Stomach (tissue), 19 donors: ENCODE measurements around the gene PRKCI. TPM values are rescaled to one million over a fixed set of nuclear protein-coding genes. Genes with fewer than 3 reads are reported as not detected.

ENCODE experiments used
- DNase-seq, 2 donors: peaks; one replicate each; pipeline versions ENCODE4 v3.0.0 to v3.0.0-alpha.2; 2013 to 2019
- H3K27ac ChIP-seq, 5 donors: fragments of 200-600 bp in 4 of 5; sonication (generic) in 4 of 5; one replicate each; pipeline ENCODE4 v1.5.1; 2013 to 2019; ENCODE audit warnings: mild to moderate bottlenecking in 1 of 5, moderate library complexity in 1 of 5
- H3K27me3 ChIP-seq, 3 donors: fragments of 200-600 bp; sonication (generic); one replicate each; pipeline ENCODE4 v1.5.1; 2017 to 2019; ENCODE audit warnings: mixed run types in 1 of 3
- H3K36me3 ChIP-seq, 4 donors: fragments of 200-600 bp; sonication (generic); 1 replicate in 3 of 4; 2 replicates in 1 of 4; pipeline ENCODE4 v1.5.1; 2016 to 2019
- H3K4me1 ChIP-seq, 4 donors: fragments of 200-600 bp; sonication (generic); one replicate each; pipeline ENCODE4 v1.5.1; 2016 to 2019
- H3K4me3 ChIP-seq, 4 donors: fragments of 200-600 bp; sonication (generic) in 3 of 4; one replicate each; pipeline ENCODE4 v1.5.1; 2016 to 2019; ENCODE audit warnings: mild to moderate bottlenecking in 1 of 4
- H3K9me3 ChIP-seq, 4 donors: fragments of 200-600 bp; sonication (generic); one replicate each; pipeline ENCODE4 v1.5.1; 2016 to 2019
- CTCF ChIP-seq, 7 experiments: fragments of 450-650 bp in 4 of 7; fragments of 200-600 bp in 3 of 7; sonication (generic) in 3 of 7; IDR thresholded peaks; one replicate each; pipeline ENCODE4 v1.5.1; 2016 to 2019; ENCODE audit warnings: antibody characterized with exemption in 7 of 7, control low read depth in 2 of 7, mild to moderate bottlenecking in 1 of 7
- EP300 ChIP-seq: sonication (generic); formaldehyde crosslinking; IDR thresholded peaks from one replicate; pipeline ENCODE4 v1.6.1; 2017; ENCODE audit warnings: antibody characterized with exemption
- POLR2A ChIP-seq, 4 donors: fragments of 450-650 bp; IDR thresholded peaks; one replicate each; pipeline ENCODE4 v1.6.1; 2016; ENCODE audit warnings: antibody characterized with exemption in 4 of 4, control low read depth in 2 of 4, mild to moderate bottlenecking in 1 of 4, moderate library complexity in 1 of 4
- POLR2AphosphoS5 ChIP-seq, 3 donors: sonication (generic); formaldehyde crosslinking; IDR thresholded peaks; one replicate each; pipeline ENCODE4 v1.6.1; 2016; ENCODE audit warnings: antibody characterized with exemption in 3 of 3
- WGBS, 5 donors: extraction: QIAGEN DNeasy Blood & Tissue Kit in 3 of 5; methylation state at CpG; one replicate each; pipeline versions ENCODE4 v1.1.5 to v1.1.7; 2013 to 2018; 5-methylcytosine and 5-hydroxymethylcytosine counted together
- intact Hi-C: fragments of 100-400 bp; cut with DNase I; formaldehyde crosslinking; loops from one replicate; pipeline ENCODE4 v1.15.1; 2023; ENCODE audit warnings: low total_unique reads
- long read RNA-seq, 10 donors: transcript quantifications; one replicate each; lab custom pipeline, GENCODE V29; 2026
- polyA plus RNA-seq, 3 donors: library from polyadenylated mRNA; stranded (reverse); fragments of 200-250 nt; gene quantifications; one replicate each; pipeline ENCODE4 v1.2.3, GENCODE V29; 2013
- total RNA-seq, 5 donors: library from RNA; depleted of rRNA; stranded (reverse); fragments of >200 nt; gene quantifications; one replicate each; pipeline versions ENCODE4 v1.1.0 to v1.2.3, GENCODE V29; 2014 to 2016
- donor health status: healthy with polysubstance abuse.
- donor health status: Bipolar disorder and iron deficiency.
- donor health status: healthy.

Gene PRKCI
- 100 to 1,000 TPM in 1 of 5 donors, 10 to 100 TPM in 4; 17.9 to 141 (median 39.7) TPM for total RNA-seq
- polyA plus RNA-seq, result 10 to 100 TPM; 15.5 to 51.2 (median 17.6) TPM
- long read RNA-seq, donor 1, full-length matches to known transcripts, result 7 of 24 reads
- long read RNA-seq, donor 1, partial matches to known transcripts, result 17 of 24 reads
- long read RNA-seq, donor 1, other reads (novel, unspliced or antisense), result 0 of 24 reads
- long read RNA-seq, donor 2, full-length matches to known transcripts, result 11 of 23 reads
- long read RNA-seq, donor 2, partial matches to known transcripts, result 12 of 23 reads
- long read RNA-seq, donor 2, other reads (novel, unspliced or antisense), result 0 of 23 reads
- long read RNA-seq, donor 3, full-length matches to known transcripts, result 17 of 17 reads
- long read RNA-seq, donor 3, partial matches to known transcripts, result 0 of 17 reads
- long read RNA-seq, donor 3, other reads (novel, unspliced or antisense), result 0 of 17 reads
- long read RNA-seq, donor 4, full-length matches to known transcripts, result 2 of 2 reads
- long read RNA-seq, donor 4, partial matches to known transcripts, result 0 of 2 reads
- long read RNA-seq, donor 4, other reads (novel, unspliced or antisense), result 0 of 2 reads
- long read RNA-seq, donor 5, full-length matches to known transcripts, result 14 of 30 reads
- long read RNA-seq, donor 5, partial matches to known transcripts, result 16 of 30 reads
- long read RNA-seq, donor 5, other reads (novel, unspliced or antisense), result 0 of 30 reads
- long read RNA-seq, donor 6, result 0 reads
- long read RNA-seq, donor 7, full-length matches to known transcripts, result 9 of 9 reads
- long read RNA-seq, donor 7, partial matches to known transcripts, result 0 of 9 reads
- long read RNA-seq, donor 7, other reads (novel, unspliced or antisense), result 0 of 9 reads
- long read RNA-seq, donor 8, full-length matches to known transcripts, result 22 of 38 reads
- long read RNA-seq, donor 8, partial matches to known transcripts, result 16 of 38 reads
- long read RNA-seq, donor 8, other reads (novel, unspliced or antisense), result 0 of 38 reads
- long read RNA-seq, donor 9, full-length matches to known transcripts, result 15 of 24 reads
- long read RNA-seq, donor 9, partial matches to known transcripts, result 9 of 24 reads
- long read RNA-seq, donor 9, other reads (novel, unspliced or antisense), result 0 of 24 reads
- long read RNA-seq, donor 10, full-length matches to known transcripts, result 1 of 1 reads
- long read RNA-seq, donor 10, partial matches to known transcripts, result 0 of 1 reads
- long read RNA-seq, donor 10, other reads (novel, unspliced or antisense), result 0 of 1 reads

GRCh38 chr3:170221924-170222646 lies at the start of gene PRKCI:
PRKCI (plus strand) TSS chr3:170222424; CDS start chr3:170222670, 246 bp downstream.
- peak; percentile 96 to 99 for DNase-seq
- peak in 1 of 7 experiments; percentile 18 for TF ChIP-seq CTCF (IDR thresholded peaks at IDR 0.05)
- no peak for TF ChIP-seq EP300
- peak; percentile 67 to 97 (median 93) for TF ChIP-seq POLR2AphosphoS5 (IDR thresholded peaks at IDR 0.05)
- peak in 2 of 4 donors; percentile 16 to 73 for TF ChIP-seq POLR2A (IDR thresholded peaks at IDR 0.05)
- WGBS, 5 donors, result 0 to 1% (median 0%) methylated on average over 22 to 60 of the region's 60 CpGs

DNA sequence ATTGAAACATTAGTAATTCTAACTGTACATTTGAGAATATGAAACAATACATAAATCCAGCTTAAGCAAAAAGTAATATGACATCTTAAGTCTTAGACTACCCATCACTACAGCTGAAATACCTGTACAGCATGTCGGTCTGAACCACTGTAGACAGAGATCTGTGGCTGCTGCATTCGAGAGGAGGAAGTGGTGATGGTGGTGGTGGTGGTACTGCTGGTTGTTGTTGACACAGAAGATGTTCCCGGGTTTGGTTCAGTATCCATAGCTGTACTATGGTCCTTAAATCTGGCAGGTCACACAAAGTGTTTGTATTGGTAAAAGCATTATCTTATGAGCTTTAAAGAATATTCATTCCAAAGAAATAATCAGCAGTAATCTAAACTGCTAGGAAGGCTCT lies 43.6 kb upstream of the PRKCI start:
- 28 to 49% (median 34%) methylated on average over 3 of the region's 3 CpGs for WGBS, 5 donors
- no peaks in the 10 kb centered on the region for H3K9me3 ChIP-seq
- H3K27ac ChIP-seq, result peak overlapping the region in 3 of 5 donors; percentile 23 to 97 (median 30)
- H3K4me3 ChIP-seq, result peak overlapping the region in 2 of 4 donors; percentile 72 to 76
- peaks cover 21 to 49% (median 47%) of the 10 kb centered on the region in 4 donors for H3K36me3 ChIP-seq
- peaks cover 9 to 69% (median 56%) of the 10 kb centered on the region in 4 donors for H3K4me1 ChIP-seq
- intact Hi-C loops, result no loop called here
- DNase-seq, result peak in 1 of 2 donors; percentile 44
- no peaks in the 10 kb centered on the region for H3K27me3 ChIP-seq
- TF ChIP-seq CTCF (IDR thresholded peaks at IDR 0.05), result no peak
- no peak for TF ChIP-seq EP300
- no peak for TF ChIP-seq POLR2AphosphoS5 (IDR thresholded peaks at IDR 0.05)
- no peak for TF ChIP-seq POLR2A (IDR thresholded peaks at IDR 0.05)

More at GRCh38 chr3:170221924-170222646, at the start of gene PRKCI:
- Histone ChIP-seq H3K9me3 (no peaks in the 10 kb centered on the region), H3K27me3 (no peaks in the 10 kb centered on the region), H3K36me3 (no peaks in the 10 kb centered on the region), H3K4me1 (peaks cover 4 to 50% (median 28%) of the 10 kb centered on the region in 4 donors), H3K27ac (peak within 1 kb of the TSS; percentile 91 to 99 (median 96)), H3K4me3 (peak within 1 kb of the TSS; percentile 71 to 97 (median 94))
- intact Hi-C loops, result no loop called here

DNA sequence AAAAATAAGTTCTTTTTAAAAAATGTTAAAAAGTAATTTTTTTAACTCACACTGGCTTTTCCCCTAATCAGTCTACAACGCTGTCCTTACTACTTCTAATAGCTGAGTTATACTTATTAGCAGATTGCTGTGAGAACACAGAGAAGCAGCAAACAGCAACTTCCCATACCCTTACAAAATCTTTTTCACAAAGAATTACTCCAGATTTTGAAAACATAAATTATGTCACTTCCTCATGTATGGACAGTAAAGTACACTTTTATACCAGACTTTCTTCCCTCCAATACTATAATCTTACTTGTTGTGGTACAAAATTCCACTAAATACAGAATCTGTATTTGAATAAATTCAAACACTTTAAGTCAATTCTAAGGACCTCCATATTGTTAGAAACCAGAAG lies 42.8 kb upstream of the PRKCI start:
- DNase-seq, result no peak
- Histone ChIP-seq H3K9me3 (no peaks in the 10 kb centered on the region), H3K4me3 (peak overlapping the region; percentile 72 to 98 (median 76)), H3K27ac (peak overlapping the region in 4 of 5 donors; percentile 97 to 99 (median 98)), H3K4me1 (peaks cover 9 to 61% (median 50%) of the 10 kb centered on the region in 4 donors), H3K27me3 (no peaks in the 10 kb centered on the region), H3K36me3 (peaks cover 20 to 42% (median 41%) of the 10 kb centered on the region in 4 donors)
- intact Hi-C loops, result no loop called here
- no peak for TF ChIP-seq CTCF (IDR thresholded peaks at IDR 0.05)
- TF ChIP-seq POLR2A (IDR thresholded peaks at IDR 0.05), result no peak
- TF ChIP-seq POLR2AphosphoS5 (IDR thresholded peaks at IDR 0.05), result no peak
- TF ChIP-seq EP300, result no peak
- WGBS, 5 donors, result 17 to 31% (median 19%) methylated on average over 1 of the region's 1 CpG
